ENCODE data around the gene GID8. TPM values are rescaled to one million over a fixed set of nuclear protein-coding genes. Genes with fewer than 3 reads are reported as not detected.

GID8 gene
- total and polyA plus RNA-seq, 2 of the 4 experiments (the other 2 are of a cell fraction): 21.5 to 33.9 TPM

DNA sequence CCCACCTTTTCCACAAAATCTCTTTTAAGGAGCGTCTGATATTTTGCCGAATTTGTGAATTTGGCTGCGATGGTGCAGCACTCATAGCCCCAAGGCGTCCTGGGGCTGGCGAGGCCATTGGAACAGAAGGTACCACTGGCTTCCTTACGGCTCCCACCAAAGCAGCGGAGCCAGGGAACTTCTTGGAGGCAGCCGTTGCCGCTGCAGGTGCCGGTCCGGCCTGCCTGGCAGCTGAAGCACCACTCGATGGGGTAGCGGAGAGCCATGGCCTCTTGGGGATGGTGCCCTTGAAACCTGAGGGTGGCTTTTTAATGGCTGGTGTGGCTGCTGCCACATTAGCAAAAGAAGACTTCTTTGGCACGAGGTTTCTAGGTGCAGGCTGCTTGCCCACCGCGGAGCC is 41.4 kb upstream of the GID8 start:
- WGBS, 2 experiments (ENCODE audit: extremely low coverage in 2 of 2, insufficient read length in 1 of 2): 96% methylated on average over 14 of the region's 16 CpGs; no CpG with 5 or more reads in 1 of the 2 experiments
- no peak overlapping the region for H3K4me2 ChIP-seq (ENCODE audit: low read depth, low read length)
- H3K4me3 ChIP-seq (ENCODE audit: insufficient read depth, low read depth, low read length): no peak overlapping the region
- no peak overlapping the region for H3K9ac ChIP-seq (ENCODE audit: low read depth, low read length)
- H3K4me1 ChIP-seq (ENCODE audit: control insufficient read depth, insufficient read depth, low read length): peaks cover 11% of the 10 kb centered on the region
- H3K23ac ChIP-seq (ENCODE audit: low read depth, low read length): no peak overlapping the region
- in situ Hi-C loops (cut with MboI; ENCODE audit: low sequenced_read_pairs): no loop called here
- H4K8ac ChIP-seq (ENCODE audit: low read depth in 2 of 2, low read length in 2 of 2): no peak overlapping the region
- CTCF ChIA-PET: no interaction called here
- TF ChIP-seq, protein P1, sequence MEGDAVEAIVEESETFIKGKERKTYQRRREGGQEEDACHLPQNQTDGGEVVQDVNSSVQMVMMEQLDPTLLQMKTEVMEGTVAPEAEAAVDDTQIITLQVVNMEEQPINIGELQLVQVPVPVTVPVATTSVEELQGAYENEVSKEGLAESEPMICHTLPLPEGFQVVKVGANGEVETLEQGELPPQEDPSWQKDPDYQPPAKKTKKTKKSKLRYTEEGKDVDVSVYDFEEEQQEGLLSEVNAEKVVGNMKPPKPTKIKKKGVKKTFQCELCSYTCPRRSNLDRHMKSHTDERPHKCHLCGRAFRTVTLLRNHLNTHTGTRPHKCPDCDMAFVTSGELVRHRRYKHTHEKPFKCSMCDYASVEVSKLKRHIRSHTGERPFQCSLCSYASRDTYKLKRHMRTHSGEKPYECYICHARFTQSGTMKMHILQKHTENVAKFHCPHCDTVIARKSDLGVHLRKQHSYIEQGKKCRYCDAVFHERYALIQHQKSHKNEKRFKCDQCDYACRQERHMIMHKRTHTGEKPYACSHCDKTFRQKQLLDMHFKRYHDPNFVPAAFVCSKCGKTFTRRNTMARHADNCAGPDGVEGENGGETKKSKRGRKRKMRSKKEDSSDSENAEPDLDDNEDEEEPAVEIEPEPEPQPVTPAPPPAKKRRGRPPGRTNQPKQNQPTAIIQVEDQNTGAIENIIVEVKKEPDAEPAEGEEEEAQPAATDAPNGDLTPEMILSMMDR (conservative IDR thresholded peaks at IDR 0.05; ENCODE audit: low read depth, low read length): no peak
- no peak for TF ChIP-seq MXI1 (IDR thresholded peaks at IDR 0.05; ENCODE audit: borderline replicate concordance, low read depth, low read length)
- no peak for TF ChIP-seq RAD21 (IDR thresholded peaks at IDR 0.05; ENCODE audit: low read length)
- TF ChIP-seq CHD1 (IDR thresholded peaks at IDR 0.05; ENCODE audit: low read depth, low read length): no peak
- TF ChIP-seq MAFK (IDR thresholded peaks at IDR 0.05; ENCODE audit: low read depth, low read length): no peak
- TF ChIP-seq NFE2L2 (IDR thresholded peaks at IDR 0.05; ENCODE audit: low read depth, low read length): no peak
- no peak for TF ChIP-seq FOS (IDR thresholded peaks at IDR 0.05; ENCODE audit: low read depth, low read length)
- TF ChIP-seq RFX5 (IDR thresholded peaks at IDR 0.05; ENCODE audit: low read depth, low read length): no peak
- TF ChIP-seq, protein P2, sequence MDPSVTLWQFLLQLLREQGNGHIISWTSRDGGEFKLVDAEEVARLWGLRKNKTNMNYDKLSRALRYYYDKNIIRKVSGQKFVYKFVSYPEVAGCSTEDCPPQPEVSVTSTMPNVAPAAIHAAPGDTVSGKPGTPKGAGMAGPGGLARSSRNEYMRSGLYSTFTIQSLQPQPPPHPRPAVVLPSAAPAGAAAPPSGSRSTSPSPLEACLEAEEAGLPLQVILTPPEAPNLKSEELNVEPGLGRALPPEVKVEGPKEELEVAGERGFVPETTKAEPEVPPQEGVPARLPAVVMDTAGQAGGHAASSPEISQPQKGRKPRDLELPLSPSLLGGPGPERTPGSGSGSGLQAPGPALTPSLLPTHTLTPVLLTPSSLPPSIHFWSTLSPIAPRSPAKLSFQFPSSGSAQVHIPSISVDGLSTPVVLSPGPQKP (IDR thresholded peaks at IDR 0.05; ENCODE audit: borderline replicate concordance, low read depth, low read length): no peak
- H3K36me3 ChIP-seq (ENCODE audit: control insufficient read depth, insufficient read depth, low read length): peaks cover 49% of the 10 kb centered on the region
- no peak overlapping the region for H4K91ac ChIP-seq (ENCODE audit: insufficient read depth, low read depth, low read length)
- BruUV-seq (replicated peaks): no TSS peak
- no peak overlapping the region for H3K18ac ChIP-seq (ENCODE audit: low read depth, low read length)
- no peak overlapping the region for H3K4ac ChIP-seq (ENCODE audit: low read depth, low read length)
- ATAC-seq (ENCODE audit: low read depth): no peak
- no peak overlapping the region for H2AK9ac ChIP-seq (replicated peaks; ENCODE audit: low read depth, low read length, poor library complexity)
- dilution Hi-C loops (cut with HindIII; ENCODE audit: low sequenced_read_pairs, unreplicated experiment): no loop called here
- H3K27me3 ChIP-seq (ENCODE audit: control insufficient read depth, insufficient read depth, low read length): no peaks in the 10 kb centered on the region
- no peak overlapping the region for H2BK15ac ChIP-seq (ENCODE audit: low read depth, low read length)
- DNase-seq: no peak
- intact Hi-C loops (cut with micrococcal nuclease): no loop called here
- POLR2A ChIA-PET (ENCODE audit: unreplicated experiment): no interaction called here
- H2BK20ac ChIP-seq (ENCODE audit: low read depth, low read length): no peak overlapping the region
- H2BK5ac ChIP-seq (ENCODE audit: low read depth, low read length, poor library complexity, severe bottlenecking): no peak overlapping the region
- no peak overlapping the region for H2AFZ ChIP-seq (replicated peaks; ENCODE audit: low read length, poor library complexity)
- H4K20me1 ChIP-seq (ENCODE audit: insufficient read depth, low read length): peaks cover 21% of the 10 kb centered on the region
- H2BK120ac ChIP-seq (ENCODE audit: low read depth, low read length): no peak overlapping the region
- H2AK5ac ChIP-seq (ENCODE audit: low read depth, low read length): no peak overlapping the region
- H3K9me3 ChIP-seq (ENCODE audit: control insufficient read depth, insufficient read depth, low read length): no peaks in the 10 kb centered on the region
- no peak overlapping the region for H3K27ac ChIP-seq (ENCODE audit: insufficient read depth, low read length)
- peaks cover 13 to 69% of the 10 kb centered on the region in 2 experiments for H3K79me1 ChIP-seq (ENCODE audit: low read depth in 1 of 2, low read length in 2 of 2)
- peaks cover 3% of the 10 kb centered on the region for H3K9me1 ChIP-seq (ENCODE audit: insufficient read depth, low read length)
- H3K56ac ChIP-seq (ENCODE audit: extremely low read depth, insufficient read depth, low read length): no peak overlapping the region
- H3K14ac ChIP-seq (replicated peaks; ENCODE audit: low read depth, low read length): no peak overlapping the region
- no peak overlapping the region for H4K5ac ChIP-seq (ENCODE audit: low read depth, low read length)

All from IMR-90 (cell line).